OCI-M1 (cell line): Measurements from ENCODE around the gene YKT6.

Experiments used
- DNase-seq: peaks from one replicate; lab custom pipeline; 2025; lab: John Stamatoyannopoulos, UW

Gene YKT6

DNA sequence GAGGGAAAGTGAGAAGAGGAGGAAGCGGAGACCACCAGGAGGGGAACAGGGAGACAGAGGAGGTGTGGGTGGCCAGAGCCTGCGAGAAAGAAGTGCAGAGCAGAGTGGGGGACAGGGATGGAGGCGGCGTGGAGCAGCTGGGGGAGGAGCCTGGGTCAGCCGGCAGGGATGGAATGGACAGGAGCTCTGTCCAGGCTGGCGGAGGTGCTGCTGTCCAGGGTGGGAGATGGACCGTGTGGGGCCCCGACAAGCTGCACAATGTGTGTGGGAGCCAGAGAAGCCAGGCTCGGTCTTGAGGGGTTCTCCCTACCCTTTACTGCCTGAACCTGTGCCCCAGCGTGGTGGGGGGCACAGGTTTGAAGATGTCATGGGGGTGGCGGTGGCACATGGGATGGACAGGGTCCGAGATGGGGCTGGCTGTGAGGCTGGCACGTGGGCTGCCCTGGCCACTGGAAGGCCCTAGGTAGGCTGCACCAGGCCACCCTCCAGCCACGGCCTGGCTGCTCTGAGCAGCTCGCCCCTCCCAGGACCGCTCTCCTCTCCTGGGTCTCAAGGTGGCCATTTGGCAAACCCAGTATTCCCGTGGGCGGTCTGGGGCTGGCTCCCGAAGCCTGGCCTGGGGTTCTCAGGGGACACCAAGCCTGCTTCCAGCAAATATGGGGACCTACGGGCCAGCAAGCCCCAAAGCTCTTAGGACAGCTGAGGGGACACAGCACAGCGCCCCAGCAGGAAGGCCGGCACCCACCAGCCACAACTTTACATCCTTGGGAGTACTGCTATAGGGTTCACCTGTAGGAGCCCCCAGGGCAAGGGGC lies 32.3 kb downstream of the YKT6 start:
- DNase-seq: no peak

DNA sequence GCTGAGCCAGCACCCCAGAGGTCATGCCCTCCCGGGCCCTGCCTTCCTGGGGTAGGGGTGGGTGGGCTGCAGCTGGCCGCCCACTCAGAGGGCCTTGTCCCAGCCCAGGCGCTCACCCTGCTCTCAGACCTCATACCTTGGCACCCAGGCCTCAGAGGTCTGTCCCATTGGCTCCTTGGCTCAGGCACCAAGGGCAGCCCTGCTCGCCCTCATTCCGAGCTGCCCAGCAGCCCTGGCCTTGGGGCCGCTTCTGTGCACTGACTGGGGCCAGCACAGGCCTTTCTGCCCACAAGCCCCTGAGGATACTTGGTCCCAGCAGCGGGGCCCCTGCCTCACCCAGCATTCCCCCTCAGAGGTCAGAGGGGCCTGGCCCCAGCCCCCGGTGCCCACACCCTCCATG lies 34.3 kb downstream of the YKT6 start:
- DNase-seq: no peak

DNA sequence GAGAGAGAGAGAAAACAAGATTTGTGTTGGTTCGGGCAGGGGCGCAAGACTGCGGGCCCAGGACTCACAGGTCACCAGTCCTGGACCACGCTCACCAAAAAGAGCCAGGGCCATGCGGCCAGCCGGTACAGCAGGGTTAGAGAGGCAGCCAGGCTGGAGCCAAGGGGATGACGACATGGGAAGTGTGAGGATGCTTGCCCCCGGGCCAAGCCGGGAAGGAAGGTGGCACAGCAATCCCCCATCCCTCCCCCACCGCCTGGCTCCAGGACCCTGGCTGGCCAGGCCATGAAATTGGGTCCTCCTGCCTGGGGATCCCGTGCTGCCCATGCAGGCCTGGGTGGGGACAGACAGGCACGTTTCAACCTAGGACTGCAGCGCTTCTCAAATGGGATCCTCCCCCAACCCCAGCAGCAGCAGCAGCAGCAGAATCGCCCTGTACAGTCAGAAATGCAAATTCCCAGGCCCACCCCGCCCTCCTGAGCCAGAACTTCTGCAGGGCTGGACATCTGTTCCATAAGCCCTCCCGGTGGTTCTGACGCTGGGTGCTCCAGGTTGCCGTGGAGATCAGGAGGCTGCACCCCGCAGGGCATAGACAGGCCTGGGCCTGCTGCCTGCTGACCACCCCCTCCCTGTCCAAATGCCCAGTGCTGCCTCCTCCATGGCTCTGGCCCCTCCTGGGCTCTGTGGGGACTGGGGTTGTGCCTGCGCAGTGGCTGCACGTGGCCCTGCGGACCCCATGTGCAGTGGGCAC lies 35.0 kb downstream of the YKT6 start:
- no peak for DNase-seq

DNA sequence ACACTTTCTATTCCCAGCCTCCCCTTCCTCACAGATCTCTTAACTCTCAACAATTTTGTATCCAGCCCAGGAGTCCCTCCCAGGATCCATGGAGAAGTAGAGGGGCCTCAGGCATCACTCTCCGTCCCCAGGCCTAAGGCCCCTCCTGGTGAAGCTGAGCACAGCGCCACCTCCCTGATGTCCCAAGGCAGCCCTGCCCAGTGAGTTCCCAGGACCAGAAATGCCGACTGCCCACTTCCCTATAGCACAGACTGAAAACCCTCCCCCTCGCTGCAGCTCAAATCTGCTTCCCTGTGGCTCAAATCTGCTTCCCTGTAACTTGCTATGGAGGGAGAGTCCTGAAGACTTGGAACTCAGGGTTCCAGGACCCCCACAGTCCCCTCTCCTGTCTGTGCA lies 35.6 kb downstream of the YKT6 start:
- peak; percentile 8 for DNase-seq

DNA sequence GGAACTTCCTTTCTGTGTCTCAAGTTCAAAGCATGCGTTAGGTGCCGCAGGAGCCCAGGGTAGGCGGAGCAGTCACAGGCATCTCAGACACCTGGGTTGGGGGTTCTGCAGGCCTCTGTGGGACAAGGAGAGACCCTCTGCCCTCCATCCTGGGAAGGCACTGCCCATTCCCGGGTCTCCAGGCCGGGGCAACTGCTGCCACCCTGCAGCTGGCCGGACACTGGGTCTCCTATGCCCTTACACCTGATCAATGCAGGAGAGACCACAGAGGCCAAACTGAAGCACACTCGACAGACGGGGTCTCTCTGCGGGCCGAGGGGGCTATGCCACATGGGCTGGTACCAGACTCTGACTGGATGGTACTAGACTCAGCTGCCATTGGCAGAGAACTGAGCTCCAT lies 36.9 kb downstream of the YKT6 start:
- DNase-seq: no peak

DNA sequence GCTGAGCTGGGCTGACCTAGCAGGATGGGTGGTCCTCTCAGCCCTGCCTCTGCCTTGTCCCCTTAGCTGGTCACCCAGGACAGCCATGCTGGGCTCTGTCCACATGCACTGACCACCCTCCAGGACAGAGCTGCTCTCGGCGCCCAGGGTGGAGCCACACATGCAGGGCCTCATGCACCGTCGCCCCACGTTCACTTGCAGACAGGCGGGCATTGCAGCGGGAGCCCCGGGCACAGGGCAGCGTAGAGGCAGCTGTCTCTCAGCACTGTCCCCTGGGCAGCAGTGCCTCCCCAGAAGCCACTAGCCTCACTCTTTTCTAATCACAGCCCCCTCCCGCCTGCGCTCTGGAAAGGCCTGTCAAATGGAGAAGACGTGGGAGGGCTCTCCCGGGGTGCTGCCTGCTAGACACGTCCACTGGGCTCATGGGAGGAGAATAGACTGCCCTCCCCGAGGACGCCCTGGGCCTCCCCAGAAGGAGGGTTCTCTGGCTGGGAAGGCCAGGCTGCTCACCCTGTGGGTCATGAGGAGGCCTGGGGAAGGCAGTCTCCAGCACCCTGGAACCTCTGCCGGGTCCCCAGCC lies 37.4 kb downstream of the YKT6 start:
- no peak for DNase-seq

DNA sequence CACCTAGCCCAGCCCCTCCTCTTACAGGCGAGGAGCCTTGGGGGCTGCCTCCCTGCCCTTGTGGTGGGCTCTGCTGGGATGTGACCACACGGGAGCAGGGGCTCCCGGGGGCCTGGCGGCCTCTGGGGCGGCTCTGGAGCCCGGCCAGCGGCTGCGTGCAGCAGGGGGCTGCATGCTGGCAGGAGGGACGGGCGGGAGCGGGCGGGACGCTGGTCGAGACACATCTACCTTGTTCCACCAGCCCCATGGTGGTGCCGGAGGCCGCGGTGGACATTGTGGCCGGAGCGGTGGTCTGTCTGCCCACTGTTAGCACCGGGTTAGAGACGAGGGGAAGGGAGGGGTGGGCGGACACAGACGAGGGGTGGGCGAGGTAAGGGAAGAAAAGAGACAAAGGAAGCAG lies 38.6 kb downstream of the YKT6 start:
- no peak for DNase-seq

DNA sequence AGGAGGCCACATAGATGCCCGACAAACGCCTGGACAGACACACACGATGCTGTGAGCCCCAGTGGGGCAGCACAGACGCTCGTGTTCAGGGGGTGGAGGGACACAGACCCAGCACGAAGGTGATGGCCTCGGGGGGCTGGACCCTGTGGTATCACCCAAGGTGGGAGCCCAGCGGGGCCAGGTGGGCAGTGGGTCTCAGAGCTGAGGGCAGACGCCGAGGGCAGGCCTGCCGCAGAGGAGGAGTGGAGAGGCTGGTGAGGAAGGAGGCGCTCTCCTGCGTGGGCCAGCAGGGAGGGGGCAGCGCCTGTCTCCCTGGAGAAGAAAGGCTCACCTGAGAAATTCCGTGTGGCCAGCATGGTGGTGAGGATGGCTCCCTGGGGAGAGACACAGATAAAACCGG lies 39.6 kb downstream of the YKT6 start:
- no peak for DNase-seq

DNA sequence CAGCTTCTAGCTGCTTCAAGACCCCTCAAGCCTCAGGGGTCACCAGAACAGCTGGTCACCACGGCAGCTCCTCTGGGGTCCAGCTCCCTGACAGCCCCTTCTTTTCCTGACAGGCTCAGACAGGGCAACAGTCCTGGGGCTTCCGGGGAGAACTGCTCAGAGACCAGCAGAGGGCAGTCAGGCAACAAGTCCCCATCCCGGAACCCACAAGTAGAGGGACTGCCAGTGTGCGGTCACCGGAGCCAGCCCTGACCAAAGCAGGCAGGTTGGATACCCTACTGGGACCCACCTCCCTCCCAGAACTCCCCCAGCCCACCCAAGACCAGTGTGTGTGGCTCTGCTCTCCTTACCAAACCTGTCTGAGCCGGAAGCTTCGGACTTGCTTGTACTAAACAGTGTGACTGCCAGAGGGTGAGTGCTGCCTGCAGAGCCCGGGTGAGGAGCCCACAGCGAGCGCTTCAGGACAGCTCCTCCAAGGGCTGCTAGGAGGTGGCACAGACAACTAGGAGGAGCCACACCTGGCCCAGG lies 40.3 kb downstream of the YKT6 start:
- DNase-seq: peak; percentile 82

DNA sequence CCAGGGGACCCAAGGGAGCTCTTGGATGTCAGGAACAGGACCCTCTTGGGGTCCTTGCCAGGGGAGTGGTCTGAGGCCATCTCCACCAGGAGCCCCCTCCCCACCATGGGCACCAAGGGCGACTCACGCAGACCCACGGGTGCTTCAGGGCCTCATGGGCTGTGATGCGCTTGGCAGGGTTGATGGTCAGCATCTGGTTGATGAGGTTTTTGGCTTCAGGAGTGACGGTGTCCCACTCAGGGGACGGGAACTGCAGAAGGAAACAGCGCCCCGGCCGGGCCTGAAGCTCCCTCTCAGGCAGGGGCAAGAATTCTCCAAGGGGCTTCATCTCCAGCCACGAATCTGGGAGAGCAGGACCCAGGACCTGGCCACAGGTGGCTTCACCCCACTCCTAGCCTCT lies 41.3 kb downstream of the YKT6 start:
- DNase-seq: no peak

DNA sequence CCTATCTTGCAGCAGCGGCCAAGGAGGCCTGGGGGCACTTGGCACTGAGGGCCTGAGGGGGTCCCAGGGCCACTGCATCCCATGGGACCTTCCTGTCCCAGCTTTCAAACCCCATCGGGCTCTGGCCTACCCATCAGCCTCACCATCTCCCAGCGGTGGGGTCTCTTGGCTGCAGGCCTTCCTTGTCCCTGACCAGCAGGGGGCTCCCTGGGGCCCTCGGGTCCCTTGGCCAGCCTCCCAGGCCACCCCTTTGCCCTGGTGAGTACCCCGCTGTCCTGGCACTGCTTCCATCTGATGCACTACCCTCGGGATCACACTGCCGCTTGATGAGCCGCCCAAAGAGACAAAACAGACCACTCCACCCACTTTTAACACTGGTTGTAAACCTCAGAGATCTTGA lies 43.5 kb downstream of the YKT6 start:
- DNase-seq: peak; percentile 16

DNA sequence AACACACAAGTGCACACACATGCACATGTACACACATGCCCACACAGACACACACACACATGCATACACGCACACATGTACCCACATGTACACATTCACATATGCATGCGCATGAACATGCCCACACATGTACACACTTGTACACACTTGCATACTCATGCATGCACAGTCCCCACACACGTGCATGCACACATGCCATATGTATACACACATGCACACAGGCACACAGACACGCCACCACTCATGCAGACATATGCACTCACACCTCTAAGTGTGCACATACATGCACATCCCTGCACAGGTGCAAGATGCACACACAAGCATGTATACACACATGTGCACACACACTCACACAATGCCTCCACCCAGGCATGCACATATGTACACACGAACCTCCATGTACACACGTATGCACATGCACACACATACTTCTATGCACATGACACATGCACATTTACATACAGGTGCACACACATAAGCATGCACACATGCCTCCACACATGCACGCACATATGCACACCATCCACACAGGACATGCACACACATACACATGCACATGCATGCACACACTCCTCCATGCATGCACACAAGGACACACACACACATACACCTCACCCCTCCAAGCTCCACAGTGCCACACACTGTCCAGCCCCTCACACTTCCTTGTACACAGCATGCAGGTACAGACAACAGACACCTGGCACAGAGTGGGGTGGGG lies 45.8 kb downstream of the YKT6 start:
- DNase-seq: no peak

DNA sequence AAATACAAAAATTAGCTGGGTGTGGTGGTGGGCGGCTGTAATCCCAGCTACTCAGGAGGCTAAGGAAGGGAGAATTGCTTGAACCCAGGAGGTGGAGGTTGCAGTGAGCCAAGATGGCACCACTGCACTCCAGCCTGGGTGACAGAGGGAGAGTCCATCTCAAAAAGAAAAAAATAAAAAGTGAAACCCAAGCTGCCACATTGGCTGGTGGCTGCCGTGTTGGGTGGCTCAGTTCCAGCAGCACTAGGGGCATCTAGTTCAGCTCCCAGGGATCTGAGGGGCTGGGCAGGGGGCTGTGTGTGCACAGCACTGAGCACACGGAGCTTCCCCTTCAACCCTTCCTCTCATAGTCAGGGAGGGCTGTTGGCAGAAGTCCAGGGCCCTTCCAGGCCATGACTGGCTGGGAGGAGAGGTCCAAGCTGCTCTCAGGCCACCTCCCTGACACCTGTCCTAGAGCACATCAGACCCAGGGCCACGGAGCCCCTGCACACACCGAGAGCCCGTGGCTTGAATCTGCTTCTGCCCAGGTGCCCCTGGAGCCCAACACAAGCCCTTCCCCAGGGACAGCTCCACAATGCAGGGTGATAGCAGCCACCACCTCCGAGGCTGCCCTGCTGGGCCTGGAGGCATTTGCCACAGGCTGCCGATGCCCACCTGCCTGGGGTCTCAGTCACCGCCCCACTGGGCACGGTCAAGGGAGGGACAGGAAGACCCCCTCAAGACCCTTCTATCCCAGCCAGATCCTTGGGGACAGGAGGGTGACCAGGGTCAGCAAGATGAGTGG lies 47.3 kb downstream of the YKT6 start:
- no peak for DNase-seq

DNA sequence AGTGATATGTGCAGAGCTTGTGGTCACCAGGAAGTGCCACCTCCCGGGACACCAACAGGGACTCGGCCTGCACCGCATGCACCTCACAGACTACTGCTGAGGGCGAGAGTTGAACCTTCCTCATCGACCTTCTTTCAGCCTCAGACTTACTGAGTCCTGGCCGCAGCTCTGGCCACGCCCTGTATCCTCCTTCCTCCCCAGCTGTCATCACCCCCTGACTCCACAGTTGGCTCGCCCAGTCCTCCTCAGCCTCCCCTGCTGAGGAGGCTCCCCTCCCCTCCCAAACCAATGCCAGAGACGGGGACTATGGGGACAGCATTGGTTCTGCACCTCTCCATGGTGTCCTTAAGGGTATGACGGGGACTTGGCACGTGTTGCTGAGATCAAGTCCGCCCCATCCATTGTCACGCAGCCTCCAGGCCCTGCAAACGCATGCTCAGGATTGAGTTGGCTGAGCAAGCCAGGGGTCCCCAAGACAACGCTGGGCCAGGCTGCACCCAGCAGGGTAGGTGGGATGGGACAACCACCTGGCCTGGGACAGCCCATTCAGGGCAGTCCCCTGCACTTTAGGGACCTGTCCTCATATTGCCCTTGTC lies 49.0 kb downstream of the YKT6 start:
- no peak for DNase-seq

DNA sequence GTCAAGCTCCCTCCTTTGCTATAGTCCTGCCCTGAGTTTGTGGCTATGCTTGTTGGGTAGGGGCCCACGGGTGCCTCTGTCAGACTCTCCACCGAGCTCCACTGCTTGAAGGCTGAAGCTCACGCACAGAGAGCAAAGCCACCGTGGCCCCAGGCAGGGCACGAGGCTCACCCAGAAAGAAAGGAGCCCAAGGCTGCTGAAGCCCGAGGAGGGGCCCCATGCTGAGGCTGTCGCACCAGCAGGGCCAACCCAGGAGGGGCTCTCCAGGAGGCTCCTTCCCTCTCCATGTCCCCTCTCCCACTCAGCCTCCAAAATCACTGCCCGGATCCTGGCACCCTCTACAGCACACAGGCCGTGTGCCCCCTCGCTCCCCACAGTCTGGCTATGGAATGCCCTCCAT lies 50.5 kb downstream of the YKT6 start:
- DNase-seq: no peak

DNA sequence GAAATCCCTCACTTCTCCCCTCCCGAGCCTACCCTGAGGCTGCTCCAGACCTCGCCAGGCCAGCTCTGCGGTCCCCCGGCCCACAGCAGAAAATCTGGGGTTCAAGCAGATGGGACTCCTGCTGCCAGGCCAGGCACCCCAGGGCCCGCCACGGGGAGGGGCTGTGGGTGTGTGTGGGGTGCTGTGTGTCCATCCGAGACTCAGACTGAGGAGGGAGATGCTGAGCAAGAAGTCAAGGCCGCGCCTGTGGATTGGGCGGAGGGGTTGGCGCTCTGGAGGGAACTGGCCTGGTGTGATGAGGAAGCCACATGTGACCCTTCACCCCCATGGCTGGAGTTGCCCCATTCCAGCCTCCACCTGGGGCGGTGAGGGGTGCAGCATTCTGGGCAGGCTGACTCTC lies 51.1 kb downstream of the YKT6 start:
- no peak for DNase-seq

DNA sequence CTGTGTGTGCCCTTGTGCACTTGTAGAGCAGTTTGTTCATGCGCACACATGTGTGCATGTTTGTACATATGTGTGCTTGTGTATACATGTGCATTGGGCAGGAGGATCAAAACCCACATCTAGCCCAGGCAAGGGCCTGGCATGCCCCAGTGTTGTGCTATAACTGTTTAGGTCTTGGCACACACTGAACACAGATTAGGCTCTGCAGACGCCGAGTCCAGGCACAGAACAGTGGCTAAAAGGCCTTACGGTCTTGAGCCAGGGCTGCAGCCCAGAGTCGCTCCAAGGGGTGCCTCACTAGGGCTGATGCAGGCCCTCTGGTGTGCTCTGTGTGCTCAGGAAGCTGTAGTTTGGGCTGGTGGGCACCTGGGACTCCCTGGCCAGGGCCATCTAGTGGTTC lies 55.7 kb downstream of the YKT6 start:
- no peak for DNase-seq

DNA sequence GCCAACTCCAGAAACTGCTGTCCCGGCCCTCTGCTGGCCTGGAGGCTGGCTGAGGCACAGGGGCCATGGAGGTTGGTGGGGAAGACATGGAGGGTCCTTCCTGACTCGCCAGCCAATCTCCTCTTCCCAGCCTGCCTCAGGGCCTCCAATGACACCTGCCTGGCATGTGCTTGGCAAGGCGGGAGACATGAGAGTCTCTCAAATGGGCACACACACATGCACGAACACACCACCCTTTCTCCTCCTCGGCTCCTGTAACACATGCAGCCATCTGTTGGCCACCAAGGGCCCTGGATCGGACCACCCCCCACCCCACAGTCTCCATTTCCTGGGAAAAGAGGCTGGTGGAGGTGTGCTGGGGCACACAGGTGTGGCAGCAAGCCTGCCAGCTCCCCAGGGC lies 56.4 kb downstream of the YKT6 start:
- DNase-seq: no peak

DNA sequence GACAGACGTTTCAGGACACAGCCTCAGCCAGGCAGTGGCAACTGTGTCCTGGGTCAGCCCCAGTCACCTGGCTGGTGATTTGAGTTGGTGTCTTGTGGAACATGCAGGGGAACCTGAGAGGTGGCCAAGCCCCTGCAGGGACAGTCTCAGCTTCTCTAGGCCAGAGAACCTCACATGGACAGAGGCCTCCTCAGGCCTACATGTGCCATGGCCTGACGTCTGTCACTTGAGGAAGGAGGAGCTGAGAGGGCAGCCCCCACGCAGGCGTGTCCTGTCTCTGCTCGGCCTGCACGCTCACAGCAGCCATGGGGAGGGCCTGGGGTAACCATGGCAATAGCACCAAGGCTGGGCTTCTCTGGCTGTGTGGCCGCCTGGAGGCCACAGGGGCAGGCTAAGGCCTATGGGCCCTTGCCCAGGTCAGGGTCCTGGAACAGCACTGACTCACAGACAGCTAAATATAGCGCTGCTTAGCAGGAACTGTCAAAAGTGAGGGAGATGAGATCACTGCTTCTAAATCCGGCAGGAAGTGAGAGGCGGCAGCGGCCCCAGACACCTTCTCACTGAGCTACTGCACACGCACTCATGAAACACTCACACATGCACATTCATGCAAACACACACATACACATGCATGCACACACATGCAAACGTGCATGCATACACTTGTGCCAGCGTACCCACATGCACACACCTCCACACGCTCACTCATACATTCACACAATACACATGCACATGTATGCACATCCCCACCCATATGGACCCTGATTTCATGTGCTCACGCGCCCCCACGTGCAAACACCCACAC lies 57.0 kb downstream of the YKT6 start:
- peak; percentile 84 for DNase-seq

DNA sequence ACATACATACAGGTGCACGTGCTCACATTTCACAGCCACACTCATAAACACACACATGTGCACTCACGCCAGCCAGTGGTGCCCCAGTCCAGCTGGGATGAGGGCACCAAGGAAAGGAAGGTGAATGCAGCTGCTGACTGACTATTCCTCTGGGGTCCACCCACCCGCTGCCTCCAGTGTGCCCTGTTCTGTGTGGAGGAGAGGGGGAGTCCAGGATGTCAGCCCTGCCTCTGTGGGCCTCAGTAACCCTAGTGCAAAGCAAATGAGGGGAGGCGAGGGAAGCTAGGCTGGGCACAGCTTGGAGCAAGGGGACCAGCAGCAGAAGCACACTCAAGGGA lies 57.6 kb downstream of the YKT6 start:
- no peak for DNase-seq
